RWPE1 (cell line): ENCODE measurements around the gene SLC13A5.

Experiments used
- CTCF ChIA-PET: fragments of 350-600 bp; sonication (Branson Sonifier 250); formaldehyde crosslinking; extraction: SDS; loops from one replicate; lab custom pipeline; 2021; lab: Yijun Ruan, JAX
- POLR2A ChIA-PET: fragments of 400-600 bp; formaldehyde crosslinking; extraction: SDS; loops from one replicate; lab custom pipeline; 2020; ENCODE audit warnings: antibody characterized with exemption; ENCODE audit not compliant: low non-redundant PET; lab: Yijun Ruan, JAX
- DNase-seq: peaks from one replicate; pipeline ENCODE4 v3.0.0; 2012; ENCODE audit warnings: low spot score
- H3K27ac ChIP-seq: fragments of 450-650 bp; 2 replicates; pipeline ENCODE4 v1.5.1; 2017
- CTCF ChIP-seq: fragments of 450-650 bp; conservative IDR thresholded peaks from 2 replicates; pipeline ENCODE4 v1.5.1; 2017; ENCODE audit warnings: low read depth, mild to moderate bottlenecking

SLC13A5 gene

GRCh38 chr17:6713130-6713917 lies at the start of gene SLC13A5:
Gene SLC13A5 (minus strand): TSS chr17:6713369. CDS start chr17:6713333, 36 bp downstream.
- CTCF ChIA-PET = interaction anchor here (0.6 kb wide), 1 partner anchor 43 kb away, joined by 4 read pairs; no protein-coding TSS in a partner anchor

GRCh38 chr17:6761779-6762178 lies 48.6 kb upstream of the SLC13A5 start:
- CTCF ChIA-PET = no interaction called here
- no peak for DNase-seq
- TF ChIP-seq CTCF = no peak
- POLR2A ChIA-PET = no interaction called here
- no peak overlapping the region for H3K27ac ChIP-seq

More at GRCh38 chr17:6713130-6713917, at the start of gene SLC13A5:
- peak; percentile 19; the same call in 1 of the 2 replicates for TF ChIP-seq CTCF
- no peak for DNase-seq
- H3K27ac ChIP-seq = peak within 1 kb of the TSS; percentile 62
- POLR2A ChIA-PET = no interaction called here

DNA sequence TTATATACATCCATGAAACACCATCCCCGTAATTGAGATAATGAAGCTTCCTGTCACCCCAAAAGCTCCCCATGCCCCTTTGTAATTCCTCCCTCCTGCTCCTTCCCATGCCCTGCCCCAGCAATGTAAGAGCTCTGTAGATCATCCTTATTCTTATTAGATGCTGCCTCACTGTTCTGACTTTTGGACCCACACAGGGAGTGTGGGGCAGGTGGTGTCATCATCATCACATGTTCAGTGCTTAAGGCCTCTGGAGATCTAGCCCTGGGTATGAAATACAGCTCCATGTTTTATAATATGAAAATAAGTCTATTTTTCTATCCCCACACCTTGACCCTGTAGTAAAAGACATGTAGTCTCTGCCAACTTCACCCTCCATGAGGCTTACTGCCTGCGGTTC lies 44.6 kb upstream of the SLC13A5 start:
- POLR2A ChIA-PET = no interaction called here
- CTCF ChIA-PET = no interaction called here

GRCh38 chr17:6756425-6757031 lies 43.4 kb upstream of the SLC13A5 start:
- no peak for TF ChIP-seq CTCF
- ChIA-PET POLR2A (no interaction called here), CTCF (interaction anchor here (1.5 kb wide), 1 partner anchor 90 kb away, joined by 6 read pairs; no protein-coding TSS in a partner anchor)
- DNase-seq = no peak
- peak overlapping the region; percentile 64 for H3K27ac ChIP-seq

More for the DNA sequence above, 44.6 kb upstream of the SLC13A5 start:
- H3K27ac ChIP-seq = no peak overlapping the region
- no peak for TF ChIP-seq CTCF
- DNase-seq = no peak

DNA sequence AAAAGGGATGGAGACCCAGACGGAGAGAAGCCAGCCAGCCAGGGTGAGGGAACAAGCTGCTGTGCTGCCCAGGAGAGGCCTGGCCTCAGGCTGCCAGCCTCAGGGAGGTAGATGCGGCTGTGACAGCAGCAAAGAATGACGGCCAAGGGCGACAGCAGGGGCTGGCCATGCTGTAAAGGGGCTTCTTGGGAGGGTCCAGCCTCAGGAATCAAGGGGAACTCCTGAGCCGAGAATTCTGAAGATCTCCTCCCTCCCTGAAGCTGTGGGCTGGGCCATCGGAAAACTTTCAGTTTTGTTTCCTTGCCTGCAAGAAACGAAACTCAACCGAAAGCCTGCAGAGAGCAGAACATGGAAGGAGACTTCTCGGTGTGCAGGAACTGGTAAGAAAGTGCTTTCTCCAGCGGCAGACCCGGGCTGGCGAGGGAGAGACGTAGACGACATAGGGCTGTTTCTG lies 42.6 kb upstream of the SLC13A5 start, which contains the start of gene XAF1:
Gene XAF1 (plus strand): TSS at position 316 of the 454 bp plus-strand sequence. CDS start 33 bp downstream, at position 349.
- H3K27ac ChIP-seq = peak within 1 kb of the TSS; percentile 64
- ChIA-PET CTCF (interaction anchor here (1.5 kb wide), 1 partner anchor 89 kb away, joined by 6 read pairs; no protein-coding TSS in a partner anchor), POLR2A (no interaction called here)
- peak; percentile 23 for DNase-seq
- TF ChIP-seq CTCF = no peak

- POLR2A ChIA-PET = no interaction called here
- peak overlapping the region; percentile 64 for H3K27ac ChIP-seq
- DNase-seq = no peak
- CTCF ChIA-PET = interaction anchor here (1.5 kb wide), 1 partner anchor 89 kb away, joined by 6 read pairs; no protein-coding TSS in a partner anchor
- no peak for TF ChIP-seq CTCF
These were observed 42.1 kb upstream of the SLC13A5 start for GRCh38 chr17:6755281-6755680.
